Fibroblast of mammary gland (primary cell): Measurements from ENCODE around the gene OR2V2.

Experiments
- DNase-seq: peaks from one replicate; pipeline ENCODE4 v3.0.0-alpha.2; 2010; ENCODE audit warnings: low read depth
- H3K4me3 ChIP-seq: 2 replicates; pipeline ENCODE4 v1.5.1; 2011; ENCODE audit warnings: low read depth, mild to moderate bottlenecking, low read length, moderate library complexity; ENCODE audit not compliant: control insufficient read depth
- TF ChIP-seq, protein P1 (sequence below): conservative IDR thresholded peaks from 2 replicates; pipeline ENCODE4 v1.5.1; 2011; ENCODE audit warnings: low read depth, low read length, inconsistent platforms; ENCODE audit not compliant: control insufficient read depth, insufficient read depth

The OR2V2 gene

GRCh38 chr5:181114284-181114843 is 33.0 kb upstream of the OR2V2 start:
- H3K4me3 ChIP-seq, result peak overlapping the region; percentile 27
- DNase-seq, result no peak

DNA sequence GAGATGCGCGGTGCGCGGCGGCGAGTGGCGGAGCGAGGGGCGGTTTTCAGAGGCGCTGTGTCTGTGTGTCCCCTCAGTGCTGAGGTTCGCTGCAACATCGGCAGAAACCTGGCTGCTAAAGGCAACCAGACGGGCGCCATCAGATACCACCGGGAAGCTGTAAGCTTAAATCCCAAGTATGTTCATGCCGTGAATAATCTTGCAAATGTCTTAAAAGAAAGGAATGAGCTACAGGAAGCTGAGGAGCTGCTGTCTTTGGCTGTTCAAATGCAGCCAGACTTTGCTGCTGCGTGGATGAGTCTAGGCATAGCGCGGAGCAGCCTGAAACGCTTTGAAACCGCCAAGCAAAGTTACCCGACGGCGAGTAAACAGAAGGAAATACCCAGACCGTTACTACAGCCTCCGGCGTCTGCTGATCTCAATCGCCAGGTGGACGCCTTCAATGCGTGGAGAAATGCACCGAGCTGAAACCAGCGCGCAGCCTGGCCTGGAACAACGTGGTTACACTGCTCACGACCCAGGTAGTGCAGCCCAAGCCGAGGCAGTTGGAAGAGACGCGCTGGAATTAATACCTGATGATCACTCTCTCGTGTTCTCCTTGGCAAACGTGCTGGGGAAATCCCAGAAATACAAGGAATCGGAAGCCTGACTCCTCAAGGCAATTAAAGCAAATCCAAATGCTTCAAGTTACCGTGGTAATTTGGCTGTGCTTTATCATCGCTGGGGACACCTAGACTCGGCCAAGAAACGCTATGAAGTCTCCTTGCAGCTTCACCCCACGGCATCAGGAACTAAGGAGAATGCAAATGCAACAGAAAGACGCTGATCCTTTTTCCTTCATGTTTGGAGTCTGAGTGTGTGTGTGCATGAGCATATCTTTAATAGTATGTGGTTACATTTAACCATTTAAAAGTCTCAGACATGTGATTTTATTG is 32.3 kb upstream of the OR2V2 start:
- peak overlapping the region; percentile 27 for H3K4me3 ChIP-seq
- TF ChIP-seq, protein P1, sequence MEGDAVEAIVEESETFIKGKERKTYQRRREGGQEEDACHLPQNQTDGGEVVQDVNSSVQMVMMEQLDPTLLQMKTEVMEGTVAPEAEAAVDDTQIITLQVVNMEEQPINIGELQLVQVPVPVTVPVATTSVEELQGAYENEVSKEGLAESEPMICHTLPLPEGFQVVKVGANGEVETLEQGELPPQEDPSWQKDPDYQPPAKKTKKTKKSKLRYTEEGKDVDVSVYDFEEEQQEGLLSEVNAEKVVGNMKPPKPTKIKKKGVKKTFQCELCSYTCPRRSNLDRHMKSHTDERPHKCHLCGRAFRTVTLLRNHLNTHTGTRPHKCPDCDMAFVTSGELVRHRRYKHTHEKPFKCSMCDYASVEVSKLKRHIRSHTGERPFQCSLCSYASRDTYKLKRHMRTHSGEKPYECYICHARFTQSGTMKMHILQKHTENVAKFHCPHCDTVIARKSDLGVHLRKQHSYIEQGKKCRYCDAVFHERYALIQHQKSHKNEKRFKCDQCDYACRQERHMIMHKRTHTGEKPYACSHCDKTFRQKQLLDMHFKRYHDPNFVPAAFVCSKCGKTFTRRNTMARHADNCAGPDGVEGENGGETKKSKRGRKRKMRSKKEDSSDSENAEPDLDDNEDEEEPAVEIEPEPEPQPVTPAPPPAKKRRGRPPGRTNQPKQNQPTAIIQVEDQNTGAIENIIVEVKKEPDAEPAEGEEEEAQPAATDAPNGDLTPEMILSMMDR, result no peak
- DNase-seq, result peak; percentile 40

More at GRCh38 chr5:181114284-181114843, 33.0 kb upstream of the OR2V2 start:
- TF ChIP-seq, protein P1, result no peak

GRCh38 chr5:181118369-181118768 is 29.0 kb upstream of the OR2V2 start:
- DNase-seq, result no peak
- TF ChIP-seq, protein P1, result no peak
- H3K4me3 ChIP-seq, result no peak overlapping the region

- TF ChIP-seq, protein P1, result no peak
- DNase-seq, result no peak
- no peak overlapping the region for H3K4me3 ChIP-seq
Observed at GRCh38 chr5:181119105-181119504, 28.3 kb upstream of the OR2V2 start.

- DNase-seq, result peak; percentile 79
- H3K4me3 ChIP-seq, result no peak overlapping the region
- TF ChIP-seq, protein P1, result no peak
Observed at GRCh38 chr5:181120306-181120705, 27.1 kb upstream of the OR2V2 start.

DNA sequence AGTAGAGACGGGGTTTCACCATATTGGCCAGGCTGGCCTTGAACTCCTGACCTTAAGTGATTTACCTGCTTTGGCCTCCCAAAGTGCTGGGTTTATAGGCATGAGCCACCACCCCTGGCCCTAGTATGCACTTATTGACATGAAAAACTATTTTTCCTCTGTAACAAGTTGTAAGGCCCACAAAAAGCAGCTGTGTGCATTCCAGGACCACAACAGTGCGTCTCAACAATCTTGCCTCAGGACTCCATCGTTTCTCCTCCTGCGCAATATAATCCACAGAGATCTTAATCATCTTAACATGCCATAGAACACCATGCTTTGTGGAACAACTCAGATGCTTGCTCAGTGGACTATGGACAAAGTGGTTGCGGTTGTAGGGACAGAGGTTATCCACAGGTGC is 26.6 kb upstream of the OR2V2 start:
- TF ChIP-seq, protein P1, result no peak
- DNase-seq, result peak; percentile 50
- no peak overlapping the region for H3K4me3 ChIP-seq
